A673 (cell line): Measurements from ENCODE around the gene DNHD1.

Source experiments
- EZH2 ChIP-seq: fragments of 200-600 bp; sonication (generic); IDR thresholded peaks from 2 replicates; pipeline ENCODE4 v1.6.1; 2017; ENCODE audit warnings: borderline replicate concordance, low read depth, mild to moderate bottlenecking, mixed read lengths, antibody characterized with exemption, low read length; ENCODE audit not compliant: poor library complexity, severe bottlenecking
- TF ChIP-seq, protein P1 (sequence below): fragments of 300-800, 200-600 bp; sonication (generic); conservative IDR thresholded peaks from 2 replicates; pipeline ENCODE4 v1.5.1; 2017; ENCODE audit warnings: low read depth, mild to moderate bottlenecking, antibody characterized with exemption, low read length, moderate library complexity, mixed read lengths

DNA sequence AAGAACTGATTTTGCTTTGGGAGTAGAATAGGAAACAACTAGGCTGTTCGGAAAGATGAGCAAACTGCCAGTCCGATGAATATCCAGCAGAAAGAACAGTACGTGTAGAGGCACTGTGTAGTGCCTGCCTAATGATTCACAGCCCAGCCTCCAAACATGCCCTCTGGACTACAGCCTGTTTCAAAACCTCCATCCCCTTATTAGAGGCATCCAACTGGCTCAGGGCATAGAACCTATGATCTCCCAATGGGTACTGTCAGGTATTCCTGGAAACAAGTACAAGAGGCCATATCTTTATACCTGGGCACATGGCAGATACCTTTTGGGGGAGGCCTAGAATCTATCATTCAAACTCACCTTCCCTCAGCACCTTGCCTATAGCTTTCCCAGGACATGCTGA, 101.5 kb downstream of the DNHD1 start:
- TF ChIP-seq, protein P1, sequence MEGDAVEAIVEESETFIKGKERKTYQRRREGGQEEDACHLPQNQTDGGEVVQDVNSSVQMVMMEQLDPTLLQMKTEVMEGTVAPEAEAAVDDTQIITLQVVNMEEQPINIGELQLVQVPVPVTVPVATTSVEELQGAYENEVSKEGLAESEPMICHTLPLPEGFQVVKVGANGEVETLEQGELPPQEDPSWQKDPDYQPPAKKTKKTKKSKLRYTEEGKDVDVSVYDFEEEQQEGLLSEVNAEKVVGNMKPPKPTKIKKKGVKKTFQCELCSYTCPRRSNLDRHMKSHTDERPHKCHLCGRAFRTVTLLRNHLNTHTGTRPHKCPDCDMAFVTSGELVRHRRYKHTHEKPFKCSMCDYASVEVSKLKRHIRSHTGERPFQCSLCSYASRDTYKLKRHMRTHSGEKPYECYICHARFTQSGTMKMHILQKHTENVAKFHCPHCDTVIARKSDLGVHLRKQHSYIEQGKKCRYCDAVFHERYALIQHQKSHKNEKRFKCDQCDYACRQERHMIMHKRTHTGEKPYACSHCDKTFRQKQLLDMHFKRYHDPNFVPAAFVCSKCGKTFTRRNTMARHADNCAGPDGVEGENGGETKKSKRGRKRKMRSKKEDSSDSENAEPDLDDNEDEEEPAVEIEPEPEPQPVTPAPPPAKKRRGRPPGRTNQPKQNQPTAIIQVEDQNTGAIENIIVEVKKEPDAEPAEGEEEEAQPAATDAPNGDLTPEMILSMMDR: no peak
- no peak for TF ChIP-seq EZH2
